Nephron progenitor cell (in vitro differentiated cells): ENCODE data around the gene CDK3.
A peak's percentile ranks its signal among the peaks of the same experiment; 100 is the strongest.
"Not testable (repeated sequence)": the region's sequence is repeated elsewhere in the genome, so short reads cannot be mapped to it uniquely, and the experiment has no call there.

Experiments
- DNase-seq: peaks from one replicate; pipeline ENCODE4 v3.0.0; 2021
- H3K27ac Mint-ChIP-seq: 2 replicates; pipeline ENCODE4 v1.8.0; 2021; ENCODE audit warnings: mild to moderate bottlenecking, moderate library complexity, mixed read lengths
- H3K27me3 Mint-ChIP-seq: 2 replicates; pipeline ENCODE4 v1.8.0; 2021; ENCODE audit warnings: mild to moderate bottlenecking, low read depth, mixed read lengths; ENCODE audit not compliant: poor library complexity
- H3K36me3 Mint-ChIP-seq: 2 replicates; pipeline ENCODE4 v1.8.0; 2021; ENCODE audit warnings: low read depth, mixed read lengths
- H3K4me1 Mint-ChIP-seq: 2 replicates; pipeline ENCODE4 v1.8.0; 2021; ENCODE audit warnings: mixed read lengths
- H3K4me3 Mint-ChIP-seq: 2 replicates; pipeline ENCODE4 v1.8.0; 2021; ENCODE audit warnings: mild to moderate bottlenecking, moderate library complexity, mixed read lengths
- H3K9me3 Mint-ChIP-seq: 2 replicates; pipeline ENCODE4 v1.8.0; 2021; ENCODE audit warnings: mild to moderate bottlenecking, moderate library complexity, mixed read lengths
- CTCF ChIP-seq: fragments of 200-600 bp; sonication (generic); IDR thresholded peaks from 2 replicates; pipeline ENCODE4 v1.5.0; 2021; ENCODE audit warnings: antibody characterized with exemption

Gene CDK3

GRCh38 chr17:76000755-76001521, at the start of gene CDK3:
Gene CDK3, plus strand, starts transcription at chr17:76000855. Its CDS starts 571 bp downstream, at chr17:76001426.
- Mint-ChIP-seq H3K27me3 (no peaks in the 10 kb centered on the region), H3K4me1 (peaks cover 39% of the 10 kb centered on the region), H3K27ac (no peak within 1 kb of the TSS), H3K4me3 (no peak within 1 kb of the TSS), H3K9me3 (no peaks in the 10 kb centered on the region), H3K36me3 (peaks cover 13% of the 10 kb centered on the region)
- TF ChIP-seq CTCF, result peak; percentile 40
- no peak for DNase-seq

GRCh38 chr17:75950855-75951554, 49.6 kb upstream of the CDK3 start:
- H3K9me3 Mint-ChIP-seq, result no peaks in the 10 kb centered on the region
- no peak overlapping the region for H3K4me3 Mint-ChIP-seq
- H3K27me3 Mint-ChIP-seq, result peaks cover 3% of the 10 kb centered on the region
- peaks cover 55% of the 10 kb centered on the region for H3K36me3 Mint-ChIP-seq
- TF ChIP-seq CTCF, result no peak
- H3K27ac Mint-ChIP-seq, result no peak overlapping the region
- H3K4me1 Mint-ChIP-seq, result no peaks in the 10 kb centered on the region
- no peak for DNase-seq

DNA sequence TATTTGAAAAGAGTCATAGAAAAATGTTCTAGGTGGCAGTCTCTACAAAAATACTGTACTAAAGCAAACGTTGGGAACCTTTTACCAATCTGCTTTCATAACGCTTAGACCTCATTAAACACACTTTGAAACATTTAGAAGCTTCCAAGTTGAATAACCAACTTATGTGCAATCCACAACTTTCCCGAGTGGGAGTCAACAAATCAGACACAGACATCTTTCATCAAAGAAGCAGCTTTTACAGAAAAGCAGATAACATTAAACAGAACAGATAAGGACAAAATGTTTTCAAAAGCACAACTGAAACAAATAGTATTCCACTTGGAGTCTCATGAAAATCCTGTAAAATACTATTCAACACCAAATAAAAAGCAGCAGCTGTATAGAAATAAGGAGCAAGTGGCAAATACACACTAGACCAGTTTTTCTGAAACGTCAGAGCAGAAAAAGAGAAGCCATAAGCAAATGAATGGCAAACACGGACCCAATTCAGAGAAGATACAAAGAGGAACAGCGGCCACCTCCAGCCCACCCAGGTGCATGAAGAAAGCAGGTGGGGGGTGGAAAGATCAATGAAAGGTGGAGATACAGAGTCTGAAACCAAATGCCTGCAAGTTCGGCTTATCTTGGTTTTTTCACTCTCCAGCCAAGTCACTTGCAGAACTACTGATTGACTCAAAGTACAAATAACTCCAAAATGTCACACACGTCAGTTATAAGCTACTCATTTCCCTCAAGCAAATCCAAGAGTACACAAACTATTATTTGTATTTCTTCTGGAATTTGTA, 41.4 kb upstream of the CDK3 start:
- H3K4me1 Mint-ChIP-seq, result no peaks in the 10 kb centered on the region
- peaks cover 32% of the 10 kb centered on the region for H3K36me3 Mint-ChIP-seq
- no peak overlapping the region for H3K4me3 Mint-ChIP-seq
- TF ChIP-seq CTCF, result no peak
- H3K27me3 Mint-ChIP-seq, result peaks cover 2% of the 10 kb centered on the region
- H3K27ac Mint-ChIP-seq, result no peak overlapping the region
- H3K9me3 Mint-ChIP-seq, result no peaks in the 10 kb centered on the region
- DNase-seq, result no peak

GRCh38 chr17:75959839-75960511, 40.7 kb upstream of the CDK3 start:
- DNase-seq, result no peak
- Mint-ChIP-seq H3K9me3 (peaks cover 4% of the 10 kb centered on the region), H3K36me3 (peaks cover 36% of the 10 kb centered on the region), H3K4me3 (no peak overlapping the region), H3K4me1 (no peaks in the 10 kb centered on the region), H3K27me3 (peaks cover 2% of the 10 kb centered on the region), H3K27ac (no peak overlapping the region)
- no peak for TF ChIP-seq CTCF

DNA sequence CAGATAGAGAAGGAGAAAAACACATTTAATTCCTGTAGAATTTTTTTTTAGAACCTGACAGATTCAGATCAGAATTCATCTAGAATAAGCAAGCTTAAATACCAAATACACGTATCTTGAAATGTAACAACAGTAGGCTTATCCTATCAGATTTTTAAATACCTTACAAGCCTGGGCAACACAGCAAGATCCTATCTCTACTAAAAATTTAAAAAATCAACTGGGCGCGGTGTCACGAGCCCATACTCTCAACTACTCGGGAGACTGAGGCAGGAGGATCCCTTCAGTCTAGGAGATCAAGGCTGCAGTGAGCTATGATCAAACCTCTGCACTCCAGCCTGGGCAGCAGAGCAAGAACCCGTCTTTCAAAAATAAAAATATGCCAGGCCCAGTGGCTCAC, 35.2 kb upstream of the CDK3 start:
- no peak overlapping the region for H3K4me3 Mint-ChIP-seq
- H3K27me3 Mint-ChIP-seq, result no peaks in the 10 kb centered on the region
- H3K9me3 Mint-ChIP-seq, result peaks cover 4% of the 10 kb centered on the region
- peaks cover 51% of the 10 kb centered on the region for H3K36me3 Mint-ChIP-seq
- no peaks in the 10 kb centered on the region for H3K4me1 Mint-ChIP-seq
- no peak overlapping the region for H3K27ac Mint-ChIP-seq
- DNase-seq, result no peak
- TF ChIP-seq CTCF, result no peak

DNA sequence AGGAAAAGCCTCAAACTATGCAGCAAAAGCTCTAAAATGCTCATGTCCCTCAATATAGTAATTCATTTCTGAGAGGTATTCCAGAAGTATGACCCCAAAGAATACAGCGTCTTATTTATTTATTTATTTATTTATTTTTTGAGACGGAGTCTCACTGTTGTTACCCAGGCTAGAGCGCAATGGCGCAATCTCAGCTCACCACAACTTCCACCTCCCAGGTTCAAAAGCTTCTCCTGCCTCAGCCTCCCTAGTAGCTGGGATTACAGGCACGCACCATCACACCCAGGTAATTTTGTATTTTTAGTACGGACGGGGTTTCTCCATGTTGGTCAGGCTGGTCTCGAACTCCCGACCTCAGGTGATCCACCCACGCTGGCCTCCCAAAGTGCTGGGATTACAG, 31.6 kb upstream of the CDK3 start:
- H3K4me1 Mint-ChIP-seq, DNase-seq, H3K4me3 Mint-ChIP-seq, H3K9me3 Mint-ChIP-seq, H3K27me3 Mint-ChIP-seq, H3K27ac Mint-ChIP-seq: not testable (repeated sequence)
- H3K36me3 Mint-ChIP-seq, result peaks cover 70% of the 10 kb centered on the region
